Vagina (tissue), 2 donors: ENCODE measurements around the gene ZDHHC1.
"Not testable (repeated sequence)": the region's sequence is repeated elsewhere in the genome, so short reads cannot be mapped to it uniquely, and the experiment has no call there.

Experiments used
- POLR2AphosphoS5 ChIP-seq, 2 donors: sonication (generic); formaldehyde crosslinking; IDR thresholded peaks; one replicate each; pipeline ENCODE4 v1.9.0; 2017; ENCODE audit warnings: antibody characterized with exemption in 2 of 2, mild to moderate bottlenecking in 2 of 2, low read depth in 1 of 2; ENCODE audit not compliant: insufficient read depth in 1 of 2
- TF ChIP-seq, protein P1 (sequence below), 3 experiments: fragments of 450-650 bp in 2 of 3; fragments of 200-600 bp in 1 of 3; sonication (generic) in 1 of 3; IDR thresholded peaks; one replicate each; pipeline ENCODE4 v1.5.1; 2017 to 2019; ENCODE audit warnings: antibody characterized with exemption in 3 of 3, mild to moderate bottlenecking in 2 of 3, moderate library complexity in 2 of 3

DNA sequence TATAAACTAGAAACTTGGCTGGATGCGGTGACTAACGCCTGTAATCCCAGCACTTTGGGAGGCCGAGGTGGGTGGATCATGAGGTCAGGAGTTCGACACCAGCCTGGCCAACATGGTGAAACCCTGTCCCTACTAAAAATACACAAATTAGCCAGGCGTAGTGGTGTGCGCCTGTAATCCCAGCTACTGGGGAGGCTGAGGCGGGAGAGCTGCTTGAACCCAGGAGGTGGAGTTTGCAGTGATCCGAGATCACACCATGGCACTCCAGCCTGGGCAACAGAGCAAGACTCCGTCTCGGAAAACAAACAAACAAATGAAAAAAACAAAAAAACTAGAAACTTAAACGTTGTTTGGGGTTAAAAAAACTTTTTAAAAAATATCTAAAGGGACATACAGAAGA is 40.3 kb downstream of the ZDHHC1 start:
- TF ChIP-seq, protein P1, sequence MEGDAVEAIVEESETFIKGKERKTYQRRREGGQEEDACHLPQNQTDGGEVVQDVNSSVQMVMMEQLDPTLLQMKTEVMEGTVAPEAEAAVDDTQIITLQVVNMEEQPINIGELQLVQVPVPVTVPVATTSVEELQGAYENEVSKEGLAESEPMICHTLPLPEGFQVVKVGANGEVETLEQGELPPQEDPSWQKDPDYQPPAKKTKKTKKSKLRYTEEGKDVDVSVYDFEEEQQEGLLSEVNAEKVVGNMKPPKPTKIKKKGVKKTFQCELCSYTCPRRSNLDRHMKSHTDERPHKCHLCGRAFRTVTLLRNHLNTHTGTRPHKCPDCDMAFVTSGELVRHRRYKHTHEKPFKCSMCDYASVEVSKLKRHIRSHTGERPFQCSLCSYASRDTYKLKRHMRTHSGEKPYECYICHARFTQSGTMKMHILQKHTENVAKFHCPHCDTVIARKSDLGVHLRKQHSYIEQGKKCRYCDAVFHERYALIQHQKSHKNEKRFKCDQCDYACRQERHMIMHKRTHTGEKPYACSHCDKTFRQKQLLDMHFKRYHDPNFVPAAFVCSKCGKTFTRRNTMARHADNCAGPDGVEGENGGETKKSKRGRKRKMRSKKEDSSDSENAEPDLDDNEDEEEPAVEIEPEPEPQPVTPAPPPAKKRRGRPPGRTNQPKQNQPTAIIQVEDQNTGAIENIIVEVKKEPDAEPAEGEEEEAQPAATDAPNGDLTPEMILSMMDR (IDR thresholded peaks at IDR 0.05) = not testable (repeated sequence)
- TF ChIP-seq POLR2AphosphoS5 (IDR thresholded peaks at IDR 0.05; ENCODE audit: insufficient read depth in 1 of 2, low read depth in 1 of 2) = not testable (repeated sequence)
